Tongue (tissue), 2 donors: ENCODE measurements around the gene PCNX1. TPM values are rescaled to one million over a fixed set of nuclear protein-coding genes. Genes with fewer than 3 reads are reported as not detected.
"Not testable (repeated sequence)": the region's sequence is repeated elsewhere in the genome, so short reads cannot be mapped to it uniquely, and the experiment has no call there.

Experiments
- DNase-seq: peaks from one replicate; pipeline ENCODE4 v3.0.0-alpha.2; 2015
- total RNA-seq: library from RNA; depleted of rRNA; stranded (reverse); fragments of >200 nt; gene quantifications from one replicate; pipeline ENCODE4 v1.2.3, GENCODE V29; 2014

PCNX1 gene
- total RNA-seq, 1 donor from 2014 or later = 75.7 TPM

DNA sequence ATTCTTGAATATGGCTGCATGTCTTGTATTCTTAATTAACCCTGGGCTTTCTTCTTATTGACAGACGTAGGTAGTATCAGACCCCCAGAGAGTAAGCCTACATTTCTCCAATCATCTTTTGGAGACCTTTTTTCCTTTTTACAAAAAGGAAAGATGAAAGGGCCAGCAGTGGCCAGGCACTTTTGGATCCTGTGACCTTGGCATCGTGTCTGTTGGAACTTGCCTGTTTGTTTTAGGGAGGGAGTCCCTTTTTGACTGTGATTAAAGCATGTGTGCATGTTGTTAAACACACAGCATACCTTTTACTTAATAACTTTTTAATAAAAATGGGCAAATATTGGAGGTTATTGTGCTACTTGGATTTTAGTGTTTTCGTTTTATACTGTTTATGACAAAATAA is 57.2 kb downstream of the PCNX1 start:
- DNase-seq = no peak

DNA sequence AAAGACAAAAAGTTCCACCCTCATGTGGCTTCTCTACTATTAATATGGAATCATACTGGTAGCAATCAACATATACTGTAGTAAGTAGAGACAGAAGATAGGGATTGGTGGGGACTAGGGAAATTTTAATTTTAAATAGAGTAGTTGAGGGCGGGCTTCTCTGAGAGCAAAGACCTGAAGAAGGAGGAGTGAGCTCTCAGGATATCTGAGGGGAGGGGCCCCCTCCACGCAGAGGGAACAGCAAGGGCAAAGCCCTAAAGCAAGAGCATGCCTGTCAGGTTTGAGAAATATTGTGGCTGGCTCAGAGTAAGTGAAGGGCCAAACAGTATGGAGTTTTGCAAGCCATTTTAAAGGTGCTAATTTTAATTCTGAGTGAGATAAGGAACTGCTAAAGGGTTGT is 64.3 kb downstream of the PCNX1 start:
- no peak for DNase-seq

- DNase-seq = peak; percentile 95
Observed at GRCh38 chr14:70972107-70972976, 65.1 kb downstream of the PCNX1 start.

- no peak for DNase-seq
Observed at GRCh38 chr14:70976591-70976990, 69.3 kb downstream of the PCNX1 start.

DNA sequence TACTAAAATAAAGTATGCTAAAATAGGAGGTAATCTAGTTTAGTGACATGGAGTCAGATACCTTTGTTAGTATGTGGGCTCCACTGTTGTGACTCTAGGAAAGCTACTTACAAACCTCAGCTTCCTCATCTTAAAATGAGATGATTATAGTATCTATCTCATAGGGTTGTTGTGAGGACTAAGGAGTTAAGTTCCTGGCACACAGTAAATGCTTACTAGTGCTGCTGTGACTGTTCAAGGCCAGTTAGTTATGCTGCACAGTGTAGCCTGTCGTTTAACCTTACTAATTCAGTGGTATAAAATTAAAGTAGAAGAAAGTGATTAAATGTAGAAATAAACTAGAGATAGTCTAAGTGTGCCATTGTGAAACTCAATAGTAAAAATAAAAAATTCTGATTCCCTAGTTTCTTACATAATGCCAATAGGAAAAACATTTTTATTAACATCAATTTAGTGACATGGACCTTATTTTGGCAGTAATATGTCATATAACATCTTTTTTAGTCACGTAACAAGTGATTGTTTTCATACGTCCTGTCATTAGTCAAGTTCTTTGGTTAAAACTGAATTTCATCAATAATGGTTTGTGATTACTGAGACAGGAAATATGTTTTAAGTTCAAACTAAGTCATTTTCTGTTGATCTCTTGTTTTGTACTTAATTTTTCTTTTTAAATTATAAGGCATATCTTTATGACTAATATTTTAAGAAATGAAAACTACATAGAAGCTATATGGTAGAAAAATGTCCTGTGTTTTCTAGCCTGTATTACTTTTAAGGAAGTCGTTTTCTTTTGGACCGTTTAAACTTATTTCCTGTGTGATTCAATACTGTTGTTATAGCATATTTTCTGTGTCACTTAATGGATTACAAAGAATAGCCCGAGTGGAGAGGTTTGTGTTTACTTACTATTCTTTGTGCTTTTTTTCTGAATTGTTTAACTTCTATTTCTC is 74.0 kb downstream of the PCNX1 start:
- DNase-seq = no peak

DNA sequence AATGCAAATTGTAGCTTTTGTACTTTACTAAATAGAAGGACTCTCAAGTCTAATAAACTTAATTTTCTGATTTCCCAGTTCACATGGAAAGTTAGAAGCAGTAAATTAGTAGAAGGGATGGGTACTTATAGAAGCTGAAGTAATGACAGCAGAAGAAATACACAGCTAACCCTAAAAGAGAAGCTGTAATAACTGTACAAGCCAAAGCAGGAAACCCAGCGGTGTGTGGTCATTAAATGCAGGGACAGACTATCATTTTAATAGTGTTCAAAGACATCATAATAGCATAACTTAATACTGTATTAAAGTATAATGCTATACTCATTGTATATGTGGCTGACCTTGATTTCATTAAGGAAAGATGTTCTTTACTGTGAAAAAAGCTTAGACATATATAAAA is 74.9 kb downstream of the PCNX1 start:
- no peak for DNase-seq

DNA sequence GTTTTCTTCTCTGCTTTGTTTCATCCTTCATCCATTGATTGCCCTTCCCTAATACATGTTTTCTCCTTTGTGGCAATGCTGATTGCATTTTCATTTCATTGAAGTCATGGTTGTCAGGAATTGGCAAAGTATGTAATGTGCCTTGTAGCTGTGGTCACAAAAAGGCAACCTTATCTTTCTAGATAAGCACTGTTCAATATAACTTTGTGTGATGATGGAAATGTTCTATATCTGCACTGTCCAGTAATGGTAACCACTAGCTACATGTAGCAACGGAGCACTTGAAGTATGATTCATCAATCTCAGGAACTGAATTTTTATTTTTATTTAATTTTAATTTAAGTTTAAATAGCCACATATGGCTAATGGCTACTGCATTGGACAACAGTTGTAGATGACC is 79.8 kb downstream of the PCNX1 start:
- DNase-seq = no peak

DNA sequence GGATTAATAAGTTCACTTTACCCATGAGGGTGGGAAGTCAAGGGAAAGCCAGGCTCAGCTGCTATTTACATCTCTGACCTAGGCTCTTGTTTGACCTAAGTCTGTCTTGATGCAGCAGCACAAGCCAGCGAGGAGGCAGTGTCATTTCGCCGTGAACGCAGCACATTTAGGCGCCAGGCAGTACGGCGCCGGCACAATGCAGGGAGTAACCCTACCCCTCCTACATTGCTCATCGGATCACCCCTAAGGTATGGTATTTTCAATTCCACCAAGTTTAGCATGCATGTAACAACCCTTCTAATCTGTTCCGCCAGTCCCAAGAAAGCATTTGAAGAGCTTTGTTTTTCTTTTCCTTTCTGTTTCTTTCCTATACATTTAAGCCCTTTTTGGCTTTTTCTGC is 81.2 kb downstream of the PCNX1 start:
- no peak for DNase-seq

DNA sequence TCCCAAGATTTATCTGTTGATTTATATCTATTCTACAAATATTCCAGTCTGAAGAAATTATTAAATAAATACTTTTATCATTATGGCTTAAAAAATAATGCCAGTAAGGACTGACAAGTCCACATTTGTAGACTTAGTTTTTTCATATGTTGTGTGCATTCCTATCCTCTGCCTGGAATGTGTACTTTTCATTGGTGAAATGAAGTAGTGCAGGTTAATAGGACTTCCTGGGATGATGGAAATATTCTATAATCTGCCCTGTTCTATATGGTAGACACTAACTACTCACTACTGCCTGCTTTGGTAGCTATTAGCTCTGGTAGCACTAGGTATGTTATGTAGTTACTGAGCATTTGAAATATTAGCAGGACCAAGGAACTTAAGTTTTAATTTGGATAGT is 86.7 kb downstream of the PCNX1 start:
- DNase-seq = no peak

DNA sequence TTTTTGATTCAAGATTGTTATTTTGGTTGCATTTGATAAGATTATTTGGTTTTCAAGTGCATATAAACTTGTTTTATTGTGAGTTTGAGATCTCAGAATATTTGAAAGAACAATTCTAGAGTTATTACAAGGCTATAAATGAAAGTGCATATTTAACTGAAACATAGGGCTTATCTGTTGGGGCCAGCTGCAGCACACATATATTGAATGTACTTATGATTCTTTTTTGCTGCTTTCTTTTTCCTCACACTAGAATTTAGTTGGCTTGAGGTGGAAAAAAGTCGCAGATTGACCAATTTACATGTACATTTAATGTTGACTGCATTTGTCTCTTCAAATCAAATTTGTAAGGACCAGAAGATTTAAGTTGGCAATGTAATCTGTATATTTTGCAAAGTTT is 88.0 kb downstream of the PCNX1 start:
- DNase-seq = no peak

DNA sequence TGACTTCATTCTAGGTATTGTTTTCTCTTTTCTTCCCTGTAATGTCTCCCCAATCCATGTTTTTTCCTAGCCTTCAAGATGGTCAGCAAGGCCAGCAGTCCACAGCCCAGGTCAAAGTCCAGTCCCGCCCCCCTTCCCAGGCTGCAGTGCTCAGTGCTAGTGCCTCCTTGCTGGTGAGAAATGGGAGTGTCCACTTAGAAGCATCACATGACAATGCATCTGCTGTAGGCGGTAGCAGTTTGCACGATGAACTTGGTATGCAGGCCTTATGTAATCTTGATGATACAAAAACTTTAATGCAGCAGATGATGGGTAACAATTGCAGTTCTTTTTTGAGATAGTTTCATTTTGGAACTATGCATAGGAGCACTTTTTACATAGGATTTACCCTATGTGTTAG is 88.4 kb downstream of the PCNX1 start:
- no peak for DNase-seq

GRCh38 chr14:70999117-70999516 is 91.9 kb downstream of the PCNX1 start:
- no peak for DNase-seq

GRCh38 chr14:71000091-71000490 is 92.8 kb downstream of the PCNX1 start:
- DNase-seq = no peak

- DNase-seq = no peak
Observed at GRCh38 chr14:71001742-71002141, 94.5 kb downstream of the PCNX1 start.

- DNase-seq = no peak
Observed at GRCh38 chr14:71003156-71003555, 95.9 kb downstream of the PCNX1 start.

DNA sequence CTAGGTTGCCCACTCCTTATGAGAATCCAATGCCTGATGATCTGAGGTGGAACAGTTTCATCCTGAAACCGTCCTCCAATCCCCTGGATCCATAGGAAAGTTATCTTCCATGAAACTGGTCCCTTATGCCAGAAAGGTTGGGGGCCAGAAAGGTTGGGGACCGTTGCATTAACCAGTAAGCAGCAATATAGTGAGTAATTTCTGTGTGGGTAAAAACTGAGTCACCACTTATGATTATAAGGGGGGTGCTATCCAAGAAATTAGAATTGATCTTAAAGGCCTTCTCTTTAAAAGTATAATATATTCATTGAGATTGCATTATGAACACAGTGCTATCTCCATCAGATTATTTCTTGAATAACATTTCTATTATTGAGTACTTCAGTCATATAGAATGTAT is 97.2 kb downstream of the PCNX1 start:
- no peak for DNase-seq

DNA sequence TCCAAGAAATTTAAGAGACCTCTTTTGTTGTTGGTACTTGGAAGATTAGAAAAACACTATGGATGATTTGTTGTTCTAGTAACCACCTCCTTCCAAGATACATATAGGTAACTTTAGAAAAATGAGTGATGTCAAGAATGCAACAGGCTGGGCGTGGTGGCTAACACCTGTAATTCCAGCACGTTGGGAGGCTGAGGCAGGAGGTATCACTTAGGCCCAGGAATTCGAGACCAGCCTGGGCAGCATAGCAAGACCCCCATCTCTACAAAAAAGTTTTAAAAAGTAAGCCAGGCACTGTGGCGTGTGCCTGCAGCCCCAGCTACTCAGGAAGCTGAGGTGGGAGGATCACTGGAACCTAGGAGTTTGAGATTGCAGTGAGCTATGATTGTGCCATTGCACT is 97.8 kb downstream of the PCNX1 start:
- no peak for DNase-seq

DNA sequence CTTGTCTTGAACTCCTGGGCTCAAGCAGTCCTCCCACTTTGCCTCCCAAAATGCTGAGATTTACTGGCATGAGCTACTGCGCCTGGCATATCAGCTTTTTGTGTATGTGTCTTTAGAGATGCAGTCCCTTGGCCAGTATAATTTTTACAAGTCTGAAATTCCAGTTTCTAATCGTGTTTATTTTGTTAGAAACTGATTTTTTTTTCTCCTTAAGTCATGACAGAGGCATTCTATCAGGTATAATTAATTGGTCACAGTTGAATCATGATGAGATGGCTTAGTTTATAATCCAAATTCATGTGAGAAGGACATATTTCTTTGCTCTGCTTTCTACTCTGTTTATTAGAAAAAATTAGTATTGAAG is 98.9 kb downstream of the PCNX1 start:
- DNase-seq = no peak

GRCh38 chr14:71011479-71011878 is 104.2 kb downstream of the PCNX1 start:
- no peak for DNase-seq

DNA sequence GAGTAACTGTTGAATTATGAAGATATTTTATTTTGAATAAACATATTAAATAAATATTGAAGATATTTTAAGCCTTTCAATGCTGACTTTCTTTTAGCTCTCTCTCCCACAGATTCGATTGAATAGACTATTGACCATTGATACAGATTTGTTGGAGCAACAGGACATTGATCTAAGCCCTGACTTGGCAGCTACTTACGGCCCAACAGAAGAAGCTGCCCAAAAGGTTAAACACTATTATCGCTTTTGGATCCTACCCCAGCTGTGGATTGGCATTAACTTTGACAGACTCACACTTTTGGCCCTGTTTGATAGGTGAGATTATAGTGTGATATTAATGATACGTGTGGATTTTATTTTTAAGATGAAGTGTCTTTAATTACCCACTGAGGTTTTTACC is 105.6 kb downstream of the PCNX1 start:
- no peak for DNase-seq

DNA sequence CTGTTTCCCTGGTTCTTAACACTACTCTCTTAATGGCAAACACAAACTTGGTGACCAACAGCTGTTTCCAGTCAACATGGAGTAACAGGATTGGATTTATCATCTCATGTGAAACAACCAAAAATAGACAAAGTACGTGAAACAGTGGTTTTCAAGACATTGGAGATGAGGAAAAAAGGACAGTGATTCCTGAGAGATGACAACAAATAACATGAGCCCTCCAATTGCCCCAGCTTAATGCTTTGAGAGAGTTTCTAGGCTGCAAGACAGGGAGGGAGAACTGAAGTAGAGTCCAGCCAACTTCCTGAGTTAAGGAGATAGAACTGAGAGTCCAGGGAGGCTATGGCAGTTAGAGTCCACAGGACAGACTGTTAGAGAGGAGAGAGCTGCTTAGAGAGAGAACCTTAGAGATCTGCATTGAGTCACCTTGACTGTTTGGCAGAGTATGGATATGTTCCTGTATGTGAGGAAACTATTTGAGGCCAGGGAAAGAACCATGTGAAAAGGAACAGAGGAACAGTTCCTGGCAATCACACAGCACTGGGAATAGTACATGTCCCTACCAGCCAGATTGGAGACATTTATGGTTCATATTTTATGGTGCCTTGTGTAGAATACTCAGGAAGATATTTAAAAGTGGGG is 106.4 kb downstream of the PCNX1 start:
- no peak for DNase-seq

DNA sequence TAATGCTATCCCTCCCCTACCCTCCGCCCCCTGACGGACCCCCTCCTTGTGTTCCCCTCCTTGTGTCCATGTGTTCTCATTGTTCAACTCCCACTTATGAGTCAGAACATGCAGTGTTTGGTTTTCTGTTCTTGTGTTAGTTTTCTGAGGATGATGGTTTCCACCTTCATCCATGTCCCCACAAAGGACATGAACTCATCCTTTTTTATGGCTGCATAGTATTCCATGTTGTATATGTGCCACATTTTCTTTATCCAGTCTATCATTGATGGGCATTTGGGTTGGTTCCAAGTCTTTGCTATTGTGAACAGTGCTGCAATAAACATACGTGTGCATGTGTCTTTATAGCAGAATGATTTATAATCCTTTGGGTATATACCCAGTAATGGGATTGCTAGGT is 112.7 kb downstream of the PCNX1 start:
- not testable (repeated sequence) for DNase-seq
